ENCODE measurements around the gene KCNQ5.

- TF ChIP-seq ZBTB33 (IDR thresholded peaks at IDR 0.05; ENCODE audit: extremely low read depth, insufficient replicate concordance, low read length) (no peak), MAX (IDR thresholded peaks at IDR 0.05) (no peak), POLR2A (IDR thresholded peaks at IDR 0.05; ENCODE audit: borderline replicate concordance, extremely low read depth, insufficient read depth, insufficient read length) (no peak), CTCF (IDR thresholded peaks at IDR 0.05 in 2 of 3, conservative IDR thresholded peaks at IDR 0.05 in 1 of 3; ENCODE audit: borderline replicate concordance in 1 of 3, insufficient read depth in 1 of 3, low read depth in 2 of 3, low read length in 2 of 3) (no peak), ZNF274 (IDR thresholded peaks at IDR 0.05; ENCODE audit: low read depth, low read length) (no peak), POLR2AphosphoS5 (IDR thresholded peaks at IDR 0.05; ENCODE audit: low read depth, low read length) (no peak), RAD21 (IDR thresholded peaks at IDR 0.05; ENCODE audit: low read depth) (no peak), JUND (IDR thresholded peaks at IDR 0.05) (no peak), TCF7L2 (IDR thresholded peaks at IDR 0.05; ENCODE audit: borderline replicate concordance, extremely low read depth, insufficient read depth, insufficient read length) (no peak), EZH2 (IDR thresholded peaks at IDR 0.05) (no peak), SIN3A (IDR thresholded peaks at IDR 0.05; ENCODE audit: low read depth) (no peak)
These were observed 352.4 kb downstream of the KCNQ5 start for GRCh38 chr6:72974276-72974675.

All from HCT116 (cell line).